OCI-LY1 (cell line): ENCODE measurements around the gene FXYD1.

Experiments
- H2AFZ ChIP-seq: fragments of 200-600 bp; sonication (generic), shearing (Covaris generic); 2 replicates; pipeline ENCODE4 v1.6.0; 2014; ENCODE audit warnings: antibody characterized with exemption, mild to moderate bottlenecking, low read length
- H3F3A ChIP-seq: fragments of 200-600 bp; sonication (generic), shearing (Covaris generic); 2 replicates; pipeline ENCODE4 v1.6.0; 2014; ENCODE audit warnings: mild to moderate bottlenecking, antibody characterized with exemption, low read length, moderate library complexity; ENCODE audit not compliant: insufficient read depth
- H3K27ac ChIP-seq: fragments of 200-600 bp; sonication (generic); 2 replicates; pipeline ENCODE4 v1.5.1; 2014; ENCODE audit warnings: low read length, mixed run types, mild to moderate bottlenecking, low read depth; ENCODE audit not compliant: poor library complexity, severe bottlenecking
- H3K27me3 ChIP-seq: fragments of 200-600 bp; sonication (generic); 2 replicates; pipeline ENCODE4 v1.6.0; 2014; ENCODE audit warnings: antibody characterized with exemption, mild to moderate bottlenecking, low read length, moderate library complexity; ENCODE audit not compliant: insufficient read depth
- H3K36me3 ChIP-seq: fragments of 200-600 bp; sonication (generic); 2 replicates; pipeline ENCODE4 v1.6.1; 2014; ENCODE audit warnings: mild to moderate bottlenecking, antibody characterized with exemption, low read length, moderate library complexity, mixed read lengths; ENCODE audit not compliant: insufficient read depth
- H3K4me1 ChIP-seq: fragments of 200-600 bp; sonication (generic); 2 replicates; pipeline ENCODE4 v1.5.1; 2014; ENCODE audit warnings: mild to moderate bottlenecking, low read length, moderate library complexity; ENCODE audit not compliant: insufficient read depth, severe bottlenecking
- H3K4me2 ChIP-seq: fragments of 200-600 bp; sonication (generic), shearing (Covaris generic); 2 replicates; pipeline ENCODE4 v1.6.1; 2014; ENCODE audit warnings: low read length
- H3K4me3 ChIP-seq: fragments of 200-600 bp; sonication (generic); 2 replicates; pipeline ENCODE4 v1.5.1; 2014; ENCODE audit warnings: low read length, low read depth, mild to moderate bottlenecking, mixed read lengths; ENCODE audit not compliant: poor library complexity, severe bottlenecking
- H3K79me2 ChIP-seq: fragments of 200-600 bp; shearing (Covaris generic); 2 replicates; pipeline ENCODE4 v1.6.1; 2016; ENCODE audit warnings: mixed run types, low read length, mixed read lengths; ENCODE audit not compliant: insufficient read depth
- H3K9ac ChIP-seq: fragments of 200-600 bp; sonication (generic), shearing (Covaris generic); 2 replicates; pipeline ENCODE4 v1.6.1; 2014; ENCODE audit warnings: mild to moderate bottlenecking, low read length, mixed read lengths
- H3K9me2 ChIP-seq: fragments of 200-600 bp; sonication (generic), shearing (Covaris generic); 2 replicates; pipeline ENCODE4 v1.6.1; 2014; ENCODE audit warnings: low read depth, mild to moderate bottlenecking, low read length, mixed read lengths
- H3K9me3 ChIP-seq: fragments of 200-600 bp; shearing (Covaris generic); 2 replicates; pipeline ENCODE4 v1.6.1; 2014; ENCODE audit warnings: low read length, mixed read lengths
- H4K20me1 ChIP-seq: fragments of 200-600 bp; sonication (generic), shearing (Covaris generic); 2 replicates; pipeline ENCODE4 v1.6.0; 2016; ENCODE audit warnings: mild to moderate bottlenecking, low read length; ENCODE audit not compliant: insufficient read depth
- EZH2 ChIP-seq: fragments of 200-600 bp; sonication (generic), shearing (Covaris generic); IDR thresholded peaks from 2 replicates; pipeline ENCODE4 v1.8.0; 2017; ENCODE audit warnings: borderline replicate concordance, mixed run types, mild to moderate bottlenecking, antibody characterized with exemption, low read length, moderate library complexity, mixed read lengths
- TF ChIP-seq, protein P1 (sequence below): fragments of 200-600 bp; sonication (generic), shearing (Covaris generic); IDR thresholded peaks from 2 replicates; pipeline ENCODE4 v1.5.1; 2017; ENCODE audit warnings: mild to moderate bottlenecking, antibody characterized with exemption, low read length, moderate library complexity, mixed read lengths

Gene FXYD1

DNA sequence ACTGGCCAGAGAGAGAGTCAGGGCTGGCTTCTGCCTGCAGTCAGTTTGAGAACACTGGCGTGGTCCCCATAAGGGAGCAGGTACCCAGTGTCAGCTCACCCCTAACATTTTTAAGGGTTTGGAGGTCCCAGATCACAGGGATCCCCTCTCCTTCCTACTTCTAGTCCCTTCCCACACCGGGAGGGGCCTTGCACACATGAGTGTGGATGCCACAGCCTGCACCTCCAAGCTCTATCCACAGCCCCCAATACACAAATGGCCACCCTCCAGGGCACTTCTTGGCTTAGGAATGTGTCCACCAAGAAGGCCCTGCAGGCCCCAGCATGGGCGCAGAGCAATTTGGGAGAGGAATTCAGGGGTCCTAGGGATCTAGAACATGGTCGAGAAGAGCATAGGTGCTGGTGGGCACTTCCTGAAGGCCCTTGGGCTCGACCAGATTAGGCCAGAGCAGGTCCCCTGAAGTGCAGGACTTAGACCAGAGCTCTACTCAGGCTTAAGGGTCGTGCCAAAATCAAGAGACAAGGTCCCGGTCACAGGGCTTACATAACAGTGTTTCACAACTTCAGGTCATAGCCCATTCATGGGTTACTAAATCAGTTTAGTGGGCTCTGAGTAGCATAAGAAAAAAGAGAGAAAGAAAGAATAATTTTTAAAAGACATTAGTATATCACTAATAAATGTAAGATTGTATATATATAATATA is 31.9 kb downstream of the FXYD1 start:
- H3K9me3 ChIP-seq: peaks cover 4% of the 10 kb centered on the region

DNA sequence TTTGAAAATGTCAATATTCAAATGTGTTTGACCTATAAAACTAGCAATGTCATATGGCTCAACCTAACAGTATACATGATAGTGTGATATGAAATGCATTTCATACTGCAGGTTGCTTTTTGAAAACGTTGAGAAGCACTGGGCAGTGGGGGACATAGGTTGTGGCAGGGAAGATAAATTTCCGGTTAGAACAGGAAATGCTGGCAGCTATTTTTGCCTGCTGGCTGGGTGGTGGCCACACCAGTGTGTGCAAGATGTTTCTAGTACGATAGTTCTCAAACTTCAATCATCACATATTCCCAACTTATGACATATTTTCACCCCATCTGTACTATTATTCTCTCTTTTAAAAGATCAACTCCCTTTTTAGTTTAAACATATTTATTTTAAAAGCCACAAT is 33.1 kb downstream of the FXYD1 start:
- H3K4me1 ChIP-seq: peaks cover 5% of the 10 kb centered on the region
- H3K9me2 ChIP-seq: no peaks in the 10 kb centered on the region
- H3K9me3 ChIP-seq: no peaks in the 10 kb centered on the region
- no peak overlapping the region for H3K27ac ChIP-seq
- no peak overlapping the region for H3K9ac ChIP-seq
- H3K36me3 ChIP-seq: peaks cover 53% of the 10 kb centered on the region
- no peaks in the 10 kb centered on the region for H4K20me1 ChIP-seq
- no peak overlapping the region for H3K4me3 ChIP-seq
- H2AFZ ChIP-seq: no peak overlapping the region
- no peaks in the 10 kb centered on the region for H3F3A ChIP-seq
- no peak overlapping the region for H3K4me2 ChIP-seq
- TF ChIP-seq, protein P1, sequence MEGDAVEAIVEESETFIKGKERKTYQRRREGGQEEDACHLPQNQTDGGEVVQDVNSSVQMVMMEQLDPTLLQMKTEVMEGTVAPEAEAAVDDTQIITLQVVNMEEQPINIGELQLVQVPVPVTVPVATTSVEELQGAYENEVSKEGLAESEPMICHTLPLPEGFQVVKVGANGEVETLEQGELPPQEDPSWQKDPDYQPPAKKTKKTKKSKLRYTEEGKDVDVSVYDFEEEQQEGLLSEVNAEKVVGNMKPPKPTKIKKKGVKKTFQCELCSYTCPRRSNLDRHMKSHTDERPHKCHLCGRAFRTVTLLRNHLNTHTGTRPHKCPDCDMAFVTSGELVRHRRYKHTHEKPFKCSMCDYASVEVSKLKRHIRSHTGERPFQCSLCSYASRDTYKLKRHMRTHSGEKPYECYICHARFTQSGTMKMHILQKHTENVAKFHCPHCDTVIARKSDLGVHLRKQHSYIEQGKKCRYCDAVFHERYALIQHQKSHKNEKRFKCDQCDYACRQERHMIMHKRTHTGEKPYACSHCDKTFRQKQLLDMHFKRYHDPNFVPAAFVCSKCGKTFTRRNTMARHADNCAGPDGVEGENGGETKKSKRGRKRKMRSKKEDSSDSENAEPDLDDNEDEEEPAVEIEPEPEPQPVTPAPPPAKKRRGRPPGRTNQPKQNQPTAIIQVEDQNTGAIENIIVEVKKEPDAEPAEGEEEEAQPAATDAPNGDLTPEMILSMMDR: no peak
- no peak for TF ChIP-seq EZH2
- H3K27me3 ChIP-seq: no peaks in the 10 kb centered on the region
- no peaks in the 10 kb centered on the region for H3K79me2 ChIP-seq

More for the DNA sequence above, 31.9 kb downstream of the FXYD1 start:
- no peaks in the 10 kb centered on the region for H4K20me1 ChIP-seq
- H3K79me2 ChIP-seq: no peaks in the 10 kb centered on the region
- peaks cover 5% of the 10 kb centered on the region for H3K4me1 ChIP-seq
- no peaks in the 10 kb centered on the region for H3F3A ChIP-seq
- no peak overlapping the region for H3K4me3 ChIP-seq
- no peak for TF ChIP-seq EZH2
- TF ChIP-seq, protein P1: no peak
- no peaks in the 10 kb centered on the region for H3K27me3 ChIP-seq
- H3K4me2 ChIP-seq: no peak overlapping the region
- H3K36me3 ChIP-seq: peaks cover 65% of the 10 kb centered on the region
- H3K9me2 ChIP-seq: no peaks in the 10 kb centered on the region
- no peak overlapping the region for H2AFZ ChIP-seq
- H3K27ac ChIP-seq: no peak overlapping the region
- no peak overlapping the region for H3K9ac ChIP-seq

DNA sequence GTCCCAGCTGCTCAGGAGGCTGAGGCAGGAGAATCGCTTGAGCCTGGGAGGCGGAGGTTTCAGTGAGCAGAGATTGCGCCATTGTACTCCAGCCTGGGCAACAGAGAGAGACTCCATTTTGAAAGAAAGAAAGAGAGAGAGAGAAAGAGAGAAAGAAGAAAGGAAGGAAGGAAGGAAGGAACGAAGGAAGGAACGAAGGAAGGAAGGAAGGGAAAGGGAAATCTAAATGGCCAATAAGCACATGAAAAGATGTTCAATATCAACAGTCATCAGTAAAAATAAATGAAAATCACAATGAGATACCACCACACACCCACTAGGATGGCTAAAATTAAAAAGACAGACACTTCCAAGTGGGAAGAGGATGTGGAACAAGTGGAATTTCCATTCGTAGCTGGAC is 35.6 kb downstream of the FXYD1 start:
- Histone ChIP-seq H4K20me1 (no peaks in the 10 kb centered on the region), H3K4me3 (no peak overlapping the region)

More for the DNA sequence above, 35.6 kb downstream of the FXYD1 start:
- H3K4me2 ChIP-seq: no peak overlapping the region
- H3K79me2 ChIP-seq: no peaks in the 10 kb centered on the region
- H3K9me3 ChIP-seq: peaks cover 7% of the 10 kb centered on the region; the same call in 1 of the 2 replicates
- no peak overlapping the region for H2AFZ ChIP-seq
- no peak overlapping the region for H3K27ac ChIP-seq
- no peaks in the 10 kb centered on the region for H3F3A ChIP-seq
- TF ChIP-seq, protein P1: no peak
- no peak for TF ChIP-seq EZH2
- H3K4me1 ChIP-seq: peaks cover 5% of the 10 kb centered on the region
- peaks cover 34% of the 10 kb centered on the region for H3K36me3 ChIP-seq
- H3K27me3 ChIP-seq: no peaks in the 10 kb centered on the region
- H3K9ac ChIP-seq: no peak overlapping the region
- H3K9me2 ChIP-seq: no peaks in the 10 kb centered on the region
